ENCODE data around the gene MYO5C. TPM values are rescaled to one million over a fixed set of nuclear protein-coding genes. Genes with fewer than 3 reads are reported as not detected.

MYO5C gene
- total and polyA plus RNA-seq, 2 of the 13 experiments (the other 11 are each of a cell fraction or from before 2014, with no cell fraction given), result 15.7 to 23.7 TPM

DNA sequence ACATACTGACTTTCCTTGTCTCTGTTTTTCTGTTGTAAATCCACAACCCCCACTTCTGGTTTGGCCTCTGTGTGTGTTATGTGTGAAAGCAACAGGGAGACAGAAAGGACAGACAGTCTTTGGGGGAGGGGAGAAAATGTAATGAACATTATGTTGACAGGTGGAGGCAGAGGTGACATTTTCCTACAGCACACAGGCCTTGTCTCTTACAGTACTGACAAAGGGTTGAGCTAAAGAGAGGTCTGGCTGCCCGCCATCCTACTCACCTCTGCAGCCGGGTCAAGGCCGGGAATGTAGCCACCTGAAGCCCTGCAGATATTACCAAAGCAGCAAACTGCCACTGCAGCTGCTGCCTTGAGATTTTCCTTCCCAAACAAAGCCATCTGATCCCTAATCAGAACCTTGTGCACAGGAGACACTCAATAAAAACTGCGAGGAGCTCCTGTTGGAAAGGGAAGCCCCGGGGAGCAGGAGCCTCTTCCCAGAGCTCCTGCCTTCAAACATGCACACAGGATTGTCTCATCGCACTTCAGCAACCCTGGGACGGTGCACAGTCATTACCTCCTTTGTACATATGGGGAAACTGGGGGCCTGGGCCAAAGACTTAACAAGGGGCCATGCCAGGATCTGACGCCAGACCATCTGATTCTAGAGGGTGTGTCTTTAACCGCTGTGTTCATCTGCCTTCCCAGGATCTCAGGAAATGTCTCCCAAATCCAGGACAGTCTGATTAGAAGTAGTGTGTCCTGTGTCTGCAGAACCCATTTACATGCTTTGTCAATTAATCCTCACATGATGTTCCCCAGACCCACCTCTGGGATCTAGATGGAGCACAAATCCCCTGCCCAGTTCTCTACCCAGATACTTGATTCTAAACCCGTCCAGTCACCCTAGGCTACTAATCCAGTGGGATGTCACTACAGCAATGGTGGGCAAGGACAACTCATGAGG lies 14.2 kb downstream of the MYO5C start (continued):
- 0 out of 2 replicates have a peak, but pooled peaks have one; percentile 11 for TF ChIP-seq ZNF770 (CRISPR knock-in tag; IDR thresholded peaks at IDR 0.05)
- TF ChIP-seq ZNF326 (CRISPR knock-in tag; IDR thresholded peaks at IDR 0.05; ENCODE audit: borderline replicate concordance), result no peak
- TF ChIP-seq ZNF331 (CRISPR knock-in tag; IDR thresholded peaks at IDR 0.05), result 0 out of 2 replicates have a peak, but pooled peaks have one; percentile 8
- no peak for TF ChIP-seq MAFF (IDR thresholded peaks at IDR 0.05; ENCODE audit: low read depth, low read length)
- TF ChIP-seq ZBTB43 (CRISPR knock-in tag; conservative IDR thresholded peaks at IDR 0.05), result 0 out of 2 replicates have a peak, but pooled peaks have one; percentile 31
- 0 out of 2 replicates have a peak, but pooled peaks have one; percentile 45 for TF ChIP-seq TP53 (CRISPR knock-in tag; conservative IDR thresholded peaks at IDR 0.05)
- TF ChIP-seq YY1 (IDR thresholded peaks at IDR 0.05; ENCODE audit: insufficient read depth, insufficient replicate concordance, low read depth, low read length), result peak; percentile 52
- TF ChIP-seq MEIS1 (CRISPR knock-in tag; IDR thresholded peaks at IDR 0.05; ENCODE audit: borderline replicate concordance), result peak; percentile 70; the same call in 1 of the 2 replicates
- no peak for TF ChIP-seq RFXANK (CRISPR knock-in tag; IDR thresholded peaks at IDR 0.05)
- TF ChIP-seq ZFP36L1 (CRISPR knock-in tag; IDR thresholded peaks at IDR 0.05), result 0 out of 2 replicates have a peak, but pooled peaks have one; percentile 63
- TF ChIP-seq AKAP8 (CRISPR knock-in tag; IDR thresholded peaks at IDR 0.05), result no peak; the same call in 1 of the 2 replicates
- 0 out of 2 replicates have a peak, but pooled peaks have one; percentile 18 for TF ChIP-seq ZNF709 (CRISPR knock-in tag; IDR thresholded peaks at IDR 0.05)
- no peak; the same call in 1 of the 2 replicates for TF ChIP-seq ZNF816 (CRISPR knock-in tag; IDR thresholded peaks at IDR 0.05; ENCODE audit: borderline replicate concordance)
- TF ChIP-seq, protein P1, sequence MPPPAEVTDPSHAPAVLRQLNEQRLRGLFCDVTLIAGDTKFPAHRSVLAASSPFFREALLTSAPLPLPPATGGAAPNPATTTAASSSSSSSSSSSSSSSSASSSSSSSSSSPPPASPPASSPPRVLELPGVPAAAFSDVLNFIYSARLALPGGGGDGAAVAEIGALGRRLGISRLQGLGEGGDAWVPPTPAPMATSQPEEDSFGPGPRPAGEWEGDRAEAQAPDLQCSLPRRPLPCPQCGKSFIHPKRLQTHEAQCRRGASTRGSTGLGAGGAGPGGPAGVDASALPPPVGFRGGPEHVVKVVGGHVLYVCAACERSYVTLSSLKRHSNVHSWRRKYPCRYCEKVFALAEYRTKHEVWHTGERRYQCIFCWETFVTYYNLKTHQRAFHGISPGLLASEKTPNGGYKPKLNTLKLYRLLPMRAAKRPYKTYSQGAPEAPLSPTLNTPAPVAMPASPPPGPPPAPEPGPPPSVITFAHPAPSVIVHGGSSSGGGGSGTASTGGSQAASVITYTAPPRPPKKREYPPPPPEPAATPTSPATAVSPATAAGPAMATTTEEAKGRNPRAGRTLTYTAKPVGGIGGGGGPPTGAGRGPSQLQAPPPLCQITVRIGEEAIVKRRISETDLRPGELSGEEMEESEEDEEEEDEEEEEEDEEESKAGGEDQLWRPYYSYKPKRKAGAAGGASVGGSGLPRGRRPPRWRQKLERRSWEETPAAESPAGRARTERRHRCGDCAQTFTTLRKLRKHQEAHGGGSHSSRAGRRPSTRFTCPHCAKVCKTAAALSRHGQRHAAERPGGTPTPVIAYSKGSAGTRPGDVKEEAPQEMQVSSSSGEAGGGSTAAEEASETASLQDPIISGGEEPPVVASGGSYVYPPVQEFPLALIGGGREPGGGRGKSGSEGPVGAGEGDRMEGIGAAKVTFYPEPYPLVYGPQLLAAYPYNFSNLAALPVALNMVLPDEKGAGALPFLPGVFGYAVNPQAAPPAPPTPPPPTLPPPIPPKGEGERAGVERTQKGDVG (CRISPR knock-in tag; IDR thresholded peaks at IDR 0.05; ENCODE audit: borderline replicate concordance), result peak; percentile 13; the same call in 1 of the 2 replicates
- peak; percentile 57 for TF ChIP-seq PPARG (CRISPR knock-in tag; conservative IDR thresholded peaks at IDR 0.05)
- peak; percentile 66 for TF ChIP-seq FOXP4 (CRISPR knock-in tag; IDR thresholded peaks at IDR 0.05)
- peak; percentile 74 for TF ChIP-seq ZFX (CRISPR knock-in tag; IDR thresholded peaks at IDR 0.05; ENCODE audit: low read depth)
- peak; percentile 35; the same call in 1 of the 2 replicates for TF ChIP-seq ZNF644 (CRISPR knock-in tag; IDR thresholded peaks at IDR 0.05; ENCODE audit: low read depth)
- no peak for TF ChIP-seq ZNF672 (CRISPR knock-in tag; IDR thresholded peaks at IDR 0.05)
